ENCODE measurements around the gene CCDC185.

CCDC185 gene

DNA sequence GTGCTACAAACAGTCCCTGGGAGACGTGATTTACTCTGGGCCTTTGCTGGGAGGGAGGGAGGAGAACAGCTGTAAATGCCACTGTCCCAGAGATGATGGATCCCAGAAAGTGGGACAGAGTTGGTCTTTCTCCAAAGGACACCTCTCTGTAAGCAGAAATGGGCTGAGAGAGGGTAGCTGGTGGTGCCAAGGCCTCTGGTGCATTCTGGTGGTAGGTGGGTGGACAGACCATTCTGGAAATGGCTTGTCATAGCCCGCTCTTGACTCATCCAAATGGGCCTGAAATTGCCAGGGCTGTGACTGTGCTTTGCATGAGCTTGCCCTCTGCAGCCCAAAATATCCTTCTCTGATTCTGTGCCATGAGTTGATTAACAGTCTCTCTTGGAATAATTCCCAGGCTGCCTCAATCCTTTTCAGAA, 36.1 kb downstream of the CCDC185 start:
- in situ Hi-C loops (cut with MboI; ENCODE audit: low sequenced_read_pairs), result no loop called here

DNA sequence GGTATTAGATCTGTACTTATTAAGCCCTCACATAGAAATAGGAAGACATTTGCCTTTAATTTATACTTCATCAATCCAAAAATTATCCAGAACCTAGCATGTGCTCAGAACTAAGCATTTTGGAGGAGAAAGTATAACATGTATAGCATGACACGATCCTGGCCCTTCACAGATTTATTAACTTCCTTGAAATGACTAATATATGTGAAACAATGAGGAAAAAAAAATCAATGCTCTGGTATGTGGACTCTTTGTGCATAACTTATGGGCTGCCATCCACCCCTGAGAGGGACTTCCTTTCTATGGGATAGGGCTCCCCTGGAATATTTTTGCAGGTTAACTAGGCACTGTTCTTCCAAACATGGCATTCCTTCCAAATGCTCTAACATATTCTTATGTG, 36.6 kb downstream of the CCDC185 start:
- in situ Hi-C loops (cut with MboI; ENCODE audit: low sequenced_read_pairs), result no loop called here

DNA sequence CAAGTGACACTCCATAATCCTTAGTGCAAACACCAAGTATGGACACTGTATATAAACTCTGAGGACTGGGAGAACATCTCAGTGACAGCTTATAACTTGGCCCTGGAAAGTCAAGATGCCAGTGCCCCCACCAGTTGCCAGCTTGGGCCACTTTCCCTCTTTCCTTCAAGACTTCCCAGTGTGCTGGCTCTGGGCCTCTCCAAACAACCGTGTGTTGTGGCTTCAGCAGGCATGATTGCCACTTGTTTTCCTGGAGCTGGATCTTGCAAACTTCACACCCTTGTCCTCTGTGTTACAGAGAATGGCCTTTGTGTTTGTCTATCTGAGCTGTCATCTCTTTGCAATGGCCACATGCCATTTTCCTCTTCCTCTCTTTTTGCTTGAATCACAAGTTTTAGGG, 37.0 kb downstream of the CCDC185 start:
- in situ Hi-C loops (cut with MboI; ENCODE audit: low sequenced_read_pairs), result no loop called here

- in situ Hi-C loops (cut with MboI; ENCODE audit: low sequenced_read_pairs), result no loop called here
Observed at GRCh38 chr1:223437151-223437550, 43.9 kb downstream of the CCDC185 start.

GRCh38 chr1:223443397-223443796, 50.2 kb downstream of the CCDC185 start:
- in situ Hi-C loops (cut with MboI; ENCODE audit: low sequenced_read_pairs), result no loop called here

- in situ Hi-C loops (cut with MboI; ENCODE audit: low sequenced_read_pairs), result no loop called here
Observed at GRCh38 chr1:223444411-223444810, 51.2 kb downstream of the CCDC185 start.

Data from HL-60/S4 (cell line).